ENCODE results near the gene CAMKMT.

CAMKMT gene

GRCh38 chr2:44494006-44494405 lies 132.3 kb downstream of the CAMKMT start:
- no peaks in the 10 kb centered on the region for H3K27me3 ChIP-seq (ENCODE audit: low read length)
- no peaks in the 10 kb centered on the region for H3K9me2 ChIP-seq (replicated peaks; ENCODE audit: insufficient read depth, low read length)
- no peak overlapping the region for H3K4me2 ChIP-seq (ENCODE audit: low read depth, low read length, poor library complexity, severe bottlenecking)
- no peak overlapping the region for H3K4me3 ChIP-seq (ENCODE audit: insufficient read depth, low read length, poor library complexity, severe bottlenecking)
- no peak overlapping the region for H3K9ac ChIP-seq (ENCODE audit: low read length)
- no peaks in the 10 kb centered on the region for H4K20me1 ChIP-seq (ENCODE audit: low read depth, low read length)
- H3F3A ChIP-seq (ENCODE audit: insufficient read depth) = no peaks in the 10 kb centered on the region
- H3K9me3 ChIP-seq (ENCODE audit: insufficient read depth, low read length) = no peaks in the 10 kb centered on the region
- no peak overlapping the region for H2AFZ ChIP-seq (ENCODE audit: low read depth, low read length, severe bottlenecking)
- no peaks in the 10 kb centered on the region for H3K79me2 ChIP-seq (ENCODE audit: insufficient read depth, low read length)
- H3K36me3 ChIP-seq (ENCODE audit: low read length) = no peaks in the 10 kb centered on the region
- no peak overlapping the region for H3K27ac ChIP-seq (ENCODE audit: low read depth, low read length)
- TF ChIP-seq EZH2phosphoT487 (conservative IDR thresholded peaks at IDR 0.05; ENCODE audit: low read length) (no peak), CTCF (IDR thresholded peaks at IDR 0.05; ENCODE audit: insufficient read depth, low read length, poor library complexity, severe bottlenecking) (no peak)

- Histone ChIP-seq H3K9me3 (ENCODE audit: insufficient read depth, low read length) (no peaks in the 10 kb centered on the region), H3K27me3 (ENCODE audit: low read length) (no peaks in the 10 kb centered on the region), H3K4me3 (ENCODE audit: insufficient read depth, low read length, poor library complexity, severe bottlenecking) (no peak overlapping the region), H3K4me2 (ENCODE audit: low read depth, low read length, poor library complexity, severe bottlenecking) (no peak overlapping the region), H4K20me1 (ENCODE audit: low read depth, low read length) (no peaks in the 10 kb centered on the region), H3K9ac (ENCODE audit: low read length) (no peak overlapping the region), H3K79me2 (ENCODE audit: insufficient read depth, low read length) (no peaks in the 10 kb centered on the region), H3K36me3 (ENCODE audit: low read length) (no peaks in the 10 kb centered on the region), H3K9me2 (replicated peaks; ENCODE audit: insufficient read depth, low read length) (no peaks in the 10 kb centered on the region), H3F3A (ENCODE audit: insufficient read depth) (no peaks in the 10 kb centered on the region), H2AFZ (ENCODE audit: low read depth, low read length, severe bottlenecking) (no peak overlapping the region), H3K27ac (ENCODE audit: low read depth, low read length) (no peak overlapping the region)
- TF ChIP-seq EZH2phosphoT487 (conservative IDR thresholded peaks at IDR 0.05; ENCODE audit: low read length) (no peak), CTCF (IDR thresholded peaks at IDR 0.05; ENCODE audit: insufficient read depth, low read length, poor library complexity, severe bottlenecking) (no peak)
Measured at GRCh38 chr2:44495035-44495434, 133.3 kb downstream of the CAMKMT start.

GRCh38 chr2:44495544-44495943 lies 133.8 kb downstream of the CAMKMT start:
- H3K9me2 ChIP-seq (replicated peaks; ENCODE audit: insufficient read depth, low read length) = no peaks in the 10 kb centered on the region
- no peaks in the 10 kb centered on the region for H3K9me3 ChIP-seq (ENCODE audit: insufficient read depth, low read length)
- no peak overlapping the region for H3K9ac ChIP-seq (ENCODE audit: low read length)
- H3K79me2 ChIP-seq (ENCODE audit: insufficient read depth, low read length) = no peaks in the 10 kb centered on the region
- H3K27ac ChIP-seq (ENCODE audit: low read depth, low read length) = no peak overlapping the region
- no peaks in the 10 kb centered on the region for H3K27me3 ChIP-seq (ENCODE audit: low read length)
- H3K36me3 ChIP-seq (ENCODE audit: low read length) = no peaks in the 10 kb centered on the region
- H4K20me1 ChIP-seq (ENCODE audit: low read depth, low read length) = no peaks in the 10 kb centered on the region
- no peak for TF ChIP-seq CTCF (IDR thresholded peaks at IDR 0.05; ENCODE audit: insufficient read depth, low read length, poor library complexity, severe bottlenecking)
- no peak for TF ChIP-seq EZH2phosphoT487 (conservative IDR thresholded peaks at IDR 0.05; ENCODE audit: low read length)
- no peaks in the 10 kb centered on the region for H3F3A ChIP-seq (ENCODE audit: insufficient read depth)
- H2AFZ ChIP-seq (ENCODE audit: low read depth, low read length, severe bottlenecking) = no peak overlapping the region
- H3K4me3 ChIP-seq (ENCODE audit: insufficient read depth, low read length, poor library complexity, severe bottlenecking) = no peak overlapping the region
- no peak overlapping the region for H3K4me2 ChIP-seq (ENCODE audit: low read depth, low read length, poor library complexity, severe bottlenecking)
